Left ventricle myocardium inferior (tissue), 1 donor: Measurements from ENCODE around the gene FAM174B. TPM values are rescaled to one million over a fixed set of nuclear protein-coding genes. Genes with fewer than 3 reads are reported as not detected.

ENCODE experiments used
- DNase-seq: peaks from one replicate; pipeline ENCODE4 v3.0.0-alpha.2; 2020
- H3K27ac ChIP-seq: fragments of 200-600 bp; replicated peaks from 2 replicates; pipeline ENCODE4 v1.8.0; 2021
- H3K27me3 ChIP-seq: fragments of 200-600 bp; 2 replicates; pipeline ENCODE4 v1.8.0; 2021; ENCODE audit warnings: low read depth
- H3K36me3 ChIP-seq: fragments of 200-600 bp; 2 replicates; pipeline ENCODE4 v1.8.0; 2021
- H3K4me1 ChIP-seq: fragments of 200-600 bp; 2 replicates; pipeline ENCODE4 v1.8.0; 2021
- H3K4me3 ChIP-seq: fragments of 200-600 bp; 2 replicates; pipeline ENCODE4 v1.8.0; 2021; ENCODE audit warnings: mild to moderate bottlenecking, moderate library complexity
- H3K9me3 ChIP-seq: fragments of 200-600 bp; replicated peaks from 2 replicates; pipeline ENCODE4 v1.8.0; 2021
- intact Hi-C: fragments of 100-400 bp; cut with micrococcal nuclease; formaldehyde crosslinking; loops from one replicate; pipeline ENCODE4 v1.11.0; 2022
- total RNA-seq: library from RNA; stranded (reverse); fragmentation: NEBNext Ultra II Directional; extraction: Animal tissue kit (Norgen Biotek cat#: 25700); gene quantifications from one replicate; pipeline ENCODE4 v1.2.1, GENCODE V29; 2021
- TF ChIP-seq, protein P1 (sequence below): fragments of 200-600 bp; IDR thresholded peaks from 2 replicates; pipeline ENCODE4 v1.8.0; 2021; ENCODE audit warnings: antibody characterized with exemption, mild to moderate bottlenecking, borderline replicate concordance
- donor health status: DM: no; HTN: yes; CAD: no; lungs with severe emphysema.

FAM174B gene
- total RNA-seq, 1 donor from 2014 or later = 17.1 TPM

GRCh38 chr15:92571824-92572223 lies 83.8 kb downstream of the FAM174B start:
- Histone ChIP-seq H3K36me3 (no peaks in the 10 kb centered on the region), H3K9me3 (no peaks in the 10 kb centered on the region), H3K4me3 (no peak overlapping the region), H3K4me1 (peaks cover 21% of the 10 kb centered on the region), H3K27me3 (no peaks in the 10 kb centered on the region), H3K27ac (no peak overlapping the region)
- DNase-seq = no peak
- TF ChIP-seq, protein P1, sequence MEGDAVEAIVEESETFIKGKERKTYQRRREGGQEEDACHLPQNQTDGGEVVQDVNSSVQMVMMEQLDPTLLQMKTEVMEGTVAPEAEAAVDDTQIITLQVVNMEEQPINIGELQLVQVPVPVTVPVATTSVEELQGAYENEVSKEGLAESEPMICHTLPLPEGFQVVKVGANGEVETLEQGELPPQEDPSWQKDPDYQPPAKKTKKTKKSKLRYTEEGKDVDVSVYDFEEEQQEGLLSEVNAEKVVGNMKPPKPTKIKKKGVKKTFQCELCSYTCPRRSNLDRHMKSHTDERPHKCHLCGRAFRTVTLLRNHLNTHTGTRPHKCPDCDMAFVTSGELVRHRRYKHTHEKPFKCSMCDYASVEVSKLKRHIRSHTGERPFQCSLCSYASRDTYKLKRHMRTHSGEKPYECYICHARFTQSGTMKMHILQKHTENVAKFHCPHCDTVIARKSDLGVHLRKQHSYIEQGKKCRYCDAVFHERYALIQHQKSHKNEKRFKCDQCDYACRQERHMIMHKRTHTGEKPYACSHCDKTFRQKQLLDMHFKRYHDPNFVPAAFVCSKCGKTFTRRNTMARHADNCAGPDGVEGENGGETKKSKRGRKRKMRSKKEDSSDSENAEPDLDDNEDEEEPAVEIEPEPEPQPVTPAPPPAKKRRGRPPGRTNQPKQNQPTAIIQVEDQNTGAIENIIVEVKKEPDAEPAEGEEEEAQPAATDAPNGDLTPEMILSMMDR = no peak
- intact Hi-C loops = no loop called here

GRCh38 chr15:92570391-92570790 lies 85.2 kb downstream of the FAM174B start:
- TF ChIP-seq, protein P1 = no peak
- no peak overlapping the region for H3K27ac ChIP-seq
- intact Hi-C loops = no loop called here
- H3K27me3 ChIP-seq = no peaks in the 10 kb centered on the region
- no peaks in the 10 kb centered on the region for H3K36me3 ChIP-seq
- DNase-seq = no peak
- no peaks in the 10 kb centered on the region for H3K9me3 ChIP-seq
- H3K4me3 ChIP-seq = no peak overlapping the region
- peaks cover 21% of the 10 kb centered on the region for H3K4me1 ChIP-seq

- intact Hi-C loops = no loop called here
- Histone ChIP-seq H3K36me3 (no peaks in the 10 kb centered on the region), H3K27me3 (no peaks in the 10 kb centered on the region), H3K9me3 (no peaks in the 10 kb centered on the region), H3K4me3 (no peak overlapping the region), H3K4me1 (peaks cover 21% of the 10 kb centered on the region), H3K27ac (peak overlapping the region; percentile 42)
- TF ChIP-seq, protein P1 = no peak
- DNase-seq = no peak
Observed at GRCh38 chr15:92569778-92570177, 85.8 kb downstream of the FAM174B start.

Other genes with a start within 250 kb of the FAM174B start
- 41.3 TPM for gene CHD2, start 244.5 kb upstream of the FAM174B start, total RNA-seq